Measurements from ENCODE around the gene HOXD13. TPM values are rescaled to one million over a fixed set of nuclear protein-coding genes. Genes with fewer than 3 reads are reported as not detected.

HOXD13 gene
- total and polyA plus RNA-seq, 9 donors: not detected

DNA sequence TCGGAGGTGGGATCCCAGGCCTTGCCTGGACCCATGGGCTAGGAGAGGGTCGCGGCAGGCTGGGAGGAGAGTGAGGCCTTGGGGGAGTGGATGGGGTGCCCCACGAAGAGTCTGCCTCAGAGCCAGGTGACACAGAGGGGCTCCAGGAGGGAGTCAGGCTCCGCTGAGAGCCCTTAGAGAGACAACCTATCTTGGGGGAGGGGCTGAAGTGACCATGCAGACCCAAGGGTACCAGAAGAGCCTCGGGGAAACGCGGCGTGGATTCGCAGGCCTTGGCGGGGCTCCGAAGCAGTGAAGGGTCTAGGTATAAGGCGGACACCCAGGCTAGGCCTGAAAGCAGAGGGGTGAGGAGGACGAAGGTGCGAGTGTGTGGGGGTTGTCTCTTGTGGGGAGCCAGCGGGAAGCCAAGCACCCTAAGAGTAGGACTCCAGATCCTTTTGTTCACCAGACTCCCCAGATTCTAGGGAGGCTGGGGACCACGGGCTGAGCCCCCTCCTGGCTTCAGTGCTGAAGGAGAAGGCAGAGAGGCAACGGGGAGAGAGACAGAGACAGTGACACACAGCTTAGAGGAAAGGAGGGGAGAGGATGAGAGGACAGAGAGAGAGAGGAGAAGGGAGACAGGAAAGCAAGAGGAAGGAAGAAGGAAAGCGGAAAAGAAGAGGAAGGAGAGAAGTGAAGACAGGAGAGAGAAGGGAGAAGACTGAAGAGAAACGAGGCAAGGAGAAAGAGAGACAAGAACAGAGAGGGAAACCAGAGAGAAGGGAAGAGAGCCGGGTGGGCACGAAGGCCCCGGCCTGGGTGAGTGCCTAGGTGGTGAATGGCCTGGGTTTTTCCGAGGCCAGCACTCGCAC lies 13.4 kb downstream of the HOXD13 start:
- H3K4me1 ChIP-seq (ENCODE audit: insufficient read depth): peaks cover 5% of the 10 kb centered on the region

GRCh38 chr2:176106581-176107539 lies 14.3 kb downstream of the HOXD13 start, which contains the start of gene HOXD11:
HOXD11 (plus strand) TSS chr2:176107280; CDS start chr2:176107356, 76 bp downstream.
- Histone ChIP-seq H3K36me3 (no peaks in the 10 kb centered on the region), H3K4me3 (peak within 1 kb of the TSS; percentile 43), H3K4me1 (ENCODE audit: insufficient read depth) (peaks cover 5% of the 10 kb centered on the region), H3K27ac (no peak within 1 kb of the TSS), H3K9me3 (no peaks in the 10 kb centered on the region), H3K27me3 (peaks cover 1% of the 10 kb centered on the region)
- DNase-seq: peak in 2 of 5 donors; percentile 36 to 53
- TF ChIP-seq EP300 (IDR thresholded peaks at IDR 0.05) (no peak), POLR2A (IDR thresholded peaks at IDR 0.05) (no peak)
- TF ChIP-seq, protein P1, sequence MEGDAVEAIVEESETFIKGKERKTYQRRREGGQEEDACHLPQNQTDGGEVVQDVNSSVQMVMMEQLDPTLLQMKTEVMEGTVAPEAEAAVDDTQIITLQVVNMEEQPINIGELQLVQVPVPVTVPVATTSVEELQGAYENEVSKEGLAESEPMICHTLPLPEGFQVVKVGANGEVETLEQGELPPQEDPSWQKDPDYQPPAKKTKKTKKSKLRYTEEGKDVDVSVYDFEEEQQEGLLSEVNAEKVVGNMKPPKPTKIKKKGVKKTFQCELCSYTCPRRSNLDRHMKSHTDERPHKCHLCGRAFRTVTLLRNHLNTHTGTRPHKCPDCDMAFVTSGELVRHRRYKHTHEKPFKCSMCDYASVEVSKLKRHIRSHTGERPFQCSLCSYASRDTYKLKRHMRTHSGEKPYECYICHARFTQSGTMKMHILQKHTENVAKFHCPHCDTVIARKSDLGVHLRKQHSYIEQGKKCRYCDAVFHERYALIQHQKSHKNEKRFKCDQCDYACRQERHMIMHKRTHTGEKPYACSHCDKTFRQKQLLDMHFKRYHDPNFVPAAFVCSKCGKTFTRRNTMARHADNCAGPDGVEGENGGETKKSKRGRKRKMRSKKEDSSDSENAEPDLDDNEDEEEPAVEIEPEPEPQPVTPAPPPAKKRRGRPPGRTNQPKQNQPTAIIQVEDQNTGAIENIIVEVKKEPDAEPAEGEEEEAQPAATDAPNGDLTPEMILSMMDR (IDR thresholded peaks at IDR 0.05): no peak
- intact Hi-C loops (cut with DNase I): loop anchor here in 1 of 4 donors (10.0 kb wide), 1 partner anchor 1772 kb away; the partner anchor contains the start of gene SP9
- WGBS, 3 donors: 3 to 6% (median 3%) methylated on average over 60 to 85 of the region's 85 CpGs

More for the DNA sequence above, 13.4 kb downstream of the HOXD13 start:
- peak in 1 of 5 donors; percentile 11 for DNase-seq
- no peak overlapping the region for H3K27ac ChIP-seq
- TF ChIP-seq EP300 (IDR thresholded peaks at IDR 0.05) (no peak), POLR2A (IDR thresholded peaks at IDR 0.05) (no peak)
- TF ChIP-seq, protein P1 (IDR thresholded peaks at IDR 0.05): no peak
- H3K36me3 ChIP-seq: no peaks in the 10 kb centered on the region
- H3K27me3 ChIP-seq: no peaks in the 10 kb centered on the region
- H3K9me3 ChIP-seq: no peaks in the 10 kb centered on the region
- intact Hi-C loops (cut with DNase I): loop anchor here in 1 of 4 donors (10.0 kb wide), 1 partner anchor 1771 kb away; the partner anchor contains the start of gene SP9
- H3K4me3 ChIP-seq: peak overlapping the region; percentile 43
- WGBS, 3 donors: 28 to 70% (median 37%) methylated on average over 25 of the region's 25 CpGs

GRCh38 chr2:176107731-176108181 lies 15.2 kb downstream of the HOXD13 start:
- DNase-seq: peak in 1 of 5 donors; percentile 24
- intact Hi-C loops (cut with DNase I): loop anchor here in 1 of 4 donors (10.0 kb wide), 1 partner anchor 1773 kb away; the partner anchor contains the start of gene SP9
- Histone ChIP-seq H3K27ac (no peak overlapping the region), H3K4me3 (peak overlapping the region; percentile 36), H3K4me1 (ENCODE audit: insufficient read depth) (peaks cover 5% of the 10 kb centered on the region), H3K36me3 (no peaks in the 10 kb centered on the region), H3K9me3 (no peaks in the 10 kb centered on the region), H3K27me3 (peaks cover 6% of the 10 kb centered on the region)
- no peak for TF ChIP-seq POLR2A (IDR thresholded peaks at IDR 0.05)
- TF ChIP-seq, protein P1 (IDR thresholded peaks at IDR 0.05): no peak
- no peak for TF ChIP-seq EP300 (IDR thresholded peaks at IDR 0.05)
- 2% methylated on average over 43 to 59 of the region's 59 CpGs for WGBS, 3 donors
